C4-2B (cell line): ENCODE data around the gene B4GALT1.

ENCODE experiments used
- H3K27ac ChIP-seq: fragments of 450-650 bp; 2 replicates; pipeline ENCODE4 v1.5.1; 2017
- CTCF ChIP-seq: fragments of 450-650 bp; conservative IDR thresholded peaks from 2 replicates; pipeline ENCODE4 v1.5.1; 2017; ENCODE audit warnings: mild to moderate bottlenecking
- ZFX ChIP-seq: fragments of 450-650 bp; IDR thresholded peaks from 2 replicates; pipeline ENCODE4 v1.6.1; 2017

B4GALT1 gene

GRCh38 chr9:33151601-33152000, 15.5 kb downstream of the B4GALT1 start:
- TF ChIP-seq ZFX (no peak), CTCF (no peak)
- no peak overlapping the region for H3K27ac ChIP-seq

GRCh38 chr9:33151007-33151557, 16.1 kb downstream of the B4GALT1 start:
- TF ChIP-seq CTCF (no peak), ZFX (no peak)

GRCh38 chr9:33148367-33149014, 18.6 kb downstream of the B4GALT1 start:
- H3K27ac ChIP-seq, result no peak overlapping the region

More at GRCh38 chr9:33151007-33151557, 16.1 kb downstream of the B4GALT1 start:
- H3K27ac ChIP-seq, result no peak overlapping the region

GRCh38 chr9:33147416-33148169, 19.5 kb downstream of the B4GALT1 start:
- no peak overlapping the region for H3K27ac ChIP-seq
- TF ChIP-seq CTCF (no peak), ZFX (no peak)

More at GRCh38 chr9:33148367-33149014, 18.6 kb downstream of the B4GALT1 start:
- no peak for TF ChIP-seq ZFX
- TF ChIP-seq CTCF, result no peak

GRCh38 chr9:33146298-33146697, 20.8 kb downstream of the B4GALT1 start:
- TF ChIP-seq CTCF (no peak), ZFX (no peak)
- no peak overlapping the region for H3K27ac ChIP-seq

GRCh38 chr9:33144551-33144950, 22.6 kb downstream of the B4GALT1 start:
- no peak overlapping the region for H3K27ac ChIP-seq
- TF ChIP-seq CTCF (no peak), ZFX (no peak)

GRCh38 chr9:33143241-33143661, 23.9 kb downstream of the B4GALT1 start:
- H3K27ac ChIP-seq, result no peak overlapping the region
- no peak for TF ChIP-seq ZFX
- no peak for TF ChIP-seq CTCF
